ENCODE measurements around the gene SNED1. TPM values are rescaled to one million over a fixed set of nuclear protein-coding genes. Genes with fewer than 3 reads are reported as not detected.

SNED1 gene
- total and polyA plus RNA-seq, 12 donors: 3.9 to 12.7 (median 6.3) TPM

DNA sequence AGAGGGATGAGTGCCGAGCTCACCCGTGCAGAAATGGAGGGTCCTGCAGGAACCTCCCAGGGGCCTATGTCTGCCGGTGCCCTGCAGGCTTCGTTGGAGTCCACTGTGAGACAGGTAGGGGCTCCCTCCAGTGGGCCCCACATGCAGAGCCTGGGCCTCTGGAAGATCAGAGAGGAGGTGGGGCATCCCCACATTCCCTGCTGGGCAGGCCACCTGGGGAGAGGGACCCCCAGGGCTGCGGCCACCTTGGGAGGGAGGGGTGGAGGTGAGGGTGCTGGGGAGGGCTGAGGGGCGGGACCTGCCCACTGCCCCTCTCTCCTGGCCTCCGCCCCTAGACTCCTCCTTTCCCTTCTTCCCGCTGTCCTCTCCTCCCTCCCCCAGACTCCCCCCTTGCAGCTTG is 65.2 kb downstream of the SNED1 start:
- DNase-seq: no peak
- intact Hi-C loops (cut with DNase I): no loop called here

GRCh38 chr2:241064008-241064801 is 65.8 kb downstream of the SNED1 start:
- intact Hi-C loops (cut with DNase I): no loop called here
- ATAC-seq (peak in 7 of 8 donors; percentile 6 to 50 (median 34)), DNase-seq (peak in 1 of 2 donors; percentile 6)
- TF ChIP-seq, protein P1, sequence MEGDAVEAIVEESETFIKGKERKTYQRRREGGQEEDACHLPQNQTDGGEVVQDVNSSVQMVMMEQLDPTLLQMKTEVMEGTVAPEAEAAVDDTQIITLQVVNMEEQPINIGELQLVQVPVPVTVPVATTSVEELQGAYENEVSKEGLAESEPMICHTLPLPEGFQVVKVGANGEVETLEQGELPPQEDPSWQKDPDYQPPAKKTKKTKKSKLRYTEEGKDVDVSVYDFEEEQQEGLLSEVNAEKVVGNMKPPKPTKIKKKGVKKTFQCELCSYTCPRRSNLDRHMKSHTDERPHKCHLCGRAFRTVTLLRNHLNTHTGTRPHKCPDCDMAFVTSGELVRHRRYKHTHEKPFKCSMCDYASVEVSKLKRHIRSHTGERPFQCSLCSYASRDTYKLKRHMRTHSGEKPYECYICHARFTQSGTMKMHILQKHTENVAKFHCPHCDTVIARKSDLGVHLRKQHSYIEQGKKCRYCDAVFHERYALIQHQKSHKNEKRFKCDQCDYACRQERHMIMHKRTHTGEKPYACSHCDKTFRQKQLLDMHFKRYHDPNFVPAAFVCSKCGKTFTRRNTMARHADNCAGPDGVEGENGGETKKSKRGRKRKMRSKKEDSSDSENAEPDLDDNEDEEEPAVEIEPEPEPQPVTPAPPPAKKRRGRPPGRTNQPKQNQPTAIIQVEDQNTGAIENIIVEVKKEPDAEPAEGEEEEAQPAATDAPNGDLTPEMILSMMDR (IDR thresholded peaks at IDR 0.05): no peak
- Histone ChIP-seq H3K27me3 (peaks cover 0 to 9% (median 0%) of the 10 kb centered on the region in 7 donors), H3K4me1 (peaks cover 0 to 4% (median 0%) of the 10 kb centered on the region in 9 donors), H3K36me3 (peaks cover 0 to 36% (median 0%) of the 10 kb centered on the region in 9 donors), H3K27ac (no peak overlapping the region), H3K9me3 (no peaks in the 10 kb centered on the region), H3K4me3 (peak overlapping the region in 1 of 10 donors; percentile 11)
- WGBS, 2 donors: 32 to 34% methylated on average over 24 to 32 of the region's 32 CpGs

More for the DNA sequence above, 65.2 kb downstream of the SNED1 start:
- peaks cover 0 to 4% (median 0%) of the 10 kb centered on the region in 9 donors for H3K4me1 ChIP-seq
- peaks cover 0 to 29% (median 0%) of the 10 kb centered on the region in 9 donors for H3K36me3 ChIP-seq
- ATAC-seq: peak in 5 of 8 donors; percentile 7 to 48 (median 11)
- H3K27ac ChIP-seq: no peak overlapping the region
- H3K27me3 ChIP-seq: peaks cover 0 to 9% (median 0%) of the 10 kb centered on the region in 7 donors
- TF ChIP-seq, protein P1 (IDR thresholded peaks at IDR 0.05): no peak
- peak overlapping the region in 1 of 10 donors; percentile 11 for H3K4me3 ChIP-seq
- WGBS, 2 donors: 40% methylated on average over 7 to 8 of the region's 8 CpGs
- H3K9me3 ChIP-seq: no peaks in the 10 kb centered on the region

- peaks cover 0 to 42% (median 0%) of the 10 kb centered on the region in 9 donors for H3K36me3 ChIP-seq
- H3K27me3 ChIP-seq: peaks cover 0 to 9% (median 0%) of the 10 kb centered on the region in 7 donors
- peaks cover 0 to 4% (median 0%) of the 10 kb centered on the region in 9 donors for H3K4me1 ChIP-seq
- intact Hi-C loops (cut with DNase I): no loop called here
- TF ChIP-seq, protein P1 (IDR thresholded peaks at IDR 0.05): no peak
- ATAC-seq (no peak), DNase-seq (no peak)
- 85 to 87% methylated on average over 23 of the region's 23 CpGs for WGBS, 2 donors
- H3K27ac ChIP-seq: no peak overlapping the region
- H3K4me3 ChIP-seq: no peak overlapping the region
- no peaks in the 10 kb centered on the region for H3K9me3 ChIP-seq
Measured at GRCh38 chr2:241064802-241065354, 66.5 kb downstream of the SNED1 start.

- DNase-seq (no peak), ATAC-seq (no peak)
- no peak overlapping the region for H3K27ac ChIP-seq
- TF ChIP-seq, protein P1 (IDR thresholded peaks at IDR 0.05): no peak
- H3K27me3 ChIP-seq: peaks cover 0 to 9% (median 0%) of the 10 kb centered on the region in 7 donors
- WGBS, 2 donors: 86 to 92% methylated on average over 27 of the region's 27 CpGs
- intact Hi-C loops (cut with DNase I): no loop called here
- H3K4me3 ChIP-seq: no peak overlapping the region
- no peaks in the 10 kb centered on the region for H3K9me3 ChIP-seq
- H3K4me1 ChIP-seq: peaks cover 0 to 4% (median 0%) of the 10 kb centered on the region in 9 donors
- H3K36me3 ChIP-seq: peaks cover 0 to 46% (median 0%) of the 10 kb centered on the region in 9 donors
Measured at GRCh38 chr2:241065355-241065803, 67.0 kb downstream of the SNED1 start.
